Esophagus mucosa (tissue), 1 donor: Measurements from ENCODE around the gene TMC3. TPM values are rescaled to one million over a fixed set of nuclear protein-coding genes. Genes with fewer than 3 reads are reported as not detected.
"Not testable (repeated sequence)": the region's sequence is repeated elsewhere in the genome, so short reads cannot be mapped to it uniquely, and the experiment has no call there.

Source experiments
- ATAC-seq: fragments of 200-7000 bp; cut with Tn5 transposase; one replicate; pipeline ENCODE4 v1.9.1; 2020
- total RNA-seq: library from RNA; stranded (reverse); gene quantifications from one replicate; pipeline ENCODE4 v1.2.4, GENCODE V29; 2023
- donor health status: DM: yes; HTN: yes; CAD: no.

The TMC3 gene
- total RNA-seq, 1 donor from 2014 or later = not detected

DNA sequence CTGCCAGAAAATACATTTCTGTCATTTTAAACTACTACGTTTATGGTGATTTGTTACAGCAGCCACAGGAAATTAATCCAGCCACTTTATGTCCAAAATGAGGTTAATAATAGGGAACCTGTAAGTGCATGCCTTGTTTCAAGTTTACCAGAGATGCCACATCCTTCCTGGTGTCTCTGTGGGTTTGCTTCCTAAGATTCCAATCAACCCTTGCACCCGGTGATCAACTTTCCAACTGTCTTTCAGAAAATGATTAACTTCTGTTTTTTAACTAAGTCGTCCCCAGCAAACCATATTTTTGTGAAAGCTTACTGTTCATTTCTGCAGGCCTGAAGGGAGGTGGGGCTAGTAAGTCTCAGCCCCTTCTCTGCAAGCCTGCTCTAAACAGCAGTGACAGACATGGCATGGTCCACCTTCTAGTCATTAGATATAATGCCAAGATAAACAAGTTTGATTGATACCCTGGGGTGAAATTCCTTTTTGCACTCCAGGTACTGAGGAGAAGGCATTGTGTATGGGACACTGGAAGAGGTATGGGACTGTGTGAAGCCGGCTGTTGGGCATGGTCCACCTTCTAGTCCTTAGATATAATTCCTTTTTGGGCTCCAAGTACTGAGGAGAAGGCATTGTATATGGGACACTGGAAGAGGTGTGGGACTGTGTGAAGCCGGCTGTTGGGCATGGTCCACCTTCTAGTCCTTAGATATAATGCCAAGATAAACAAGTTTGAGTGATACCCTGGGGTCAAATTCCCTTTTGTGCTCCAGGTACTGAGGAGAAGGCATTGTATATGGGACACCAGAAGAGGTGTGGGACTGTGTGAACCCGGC lies 11.1 kb upstream of the TMC3 start:
- no peak for ATAC-seq

DNA sequence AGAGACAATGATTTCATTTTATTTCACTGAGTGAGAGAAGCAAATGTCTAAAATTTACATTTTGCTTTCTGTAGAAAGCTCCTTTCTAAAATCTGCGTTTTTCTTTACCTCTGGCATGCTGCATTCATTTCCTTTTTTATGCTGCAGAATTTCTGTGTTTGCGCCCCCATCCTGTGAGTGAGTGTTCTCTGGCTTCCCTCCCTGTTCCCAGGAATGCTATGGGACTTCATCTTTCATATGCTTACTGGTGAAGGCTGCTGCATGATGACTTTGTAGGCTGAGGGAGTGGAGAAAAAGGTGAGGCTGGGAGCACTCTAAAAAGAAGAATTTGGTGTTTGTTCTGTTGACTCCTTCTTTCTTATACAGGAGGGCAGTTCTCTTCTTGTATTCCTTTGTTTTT lies 7.7 kb upstream of the TMC3 start:
- no peak for ATAC-seq

DNA sequence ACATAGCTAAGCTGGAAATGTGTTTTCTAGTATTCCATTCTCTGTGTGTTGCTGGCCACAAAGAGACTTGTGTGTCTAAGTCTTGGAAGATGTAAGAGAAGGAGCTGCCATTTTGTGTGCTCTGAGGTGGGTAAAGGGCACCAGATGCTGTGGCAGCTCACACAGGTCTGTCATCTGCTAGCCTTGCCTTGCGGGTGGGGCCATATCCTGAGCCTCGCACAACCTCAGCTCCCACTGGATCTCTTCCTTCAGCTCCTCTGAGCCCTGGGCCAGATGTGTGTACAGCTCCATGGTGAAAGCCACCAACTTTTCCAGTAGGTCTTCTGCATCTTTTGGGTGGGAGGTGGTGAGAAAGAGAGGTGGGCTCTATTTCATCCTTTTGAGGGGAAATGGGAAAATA lies 6.7 kb upstream of the TMC3 start:
- no peak for ATAC-seq

DNA sequence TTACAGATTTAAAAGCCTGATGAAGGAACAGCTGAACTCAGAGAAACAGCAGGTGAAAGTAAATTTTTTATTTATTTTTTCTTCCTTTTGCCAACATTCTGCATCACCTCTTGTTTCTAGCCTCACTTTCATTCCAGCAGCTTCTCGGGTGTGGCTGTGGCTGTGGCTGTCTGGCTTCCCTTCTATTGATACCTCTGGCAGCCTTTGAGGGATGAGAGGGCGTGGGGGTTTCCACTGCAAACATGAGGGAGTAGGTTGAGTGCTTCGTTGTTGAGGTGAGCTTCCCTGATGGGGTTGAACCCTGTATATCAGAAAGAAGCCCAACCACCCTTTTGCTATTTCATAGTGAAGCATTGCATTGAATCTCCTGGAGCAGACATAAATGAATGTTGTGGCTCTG lies 6.2 kb upstream of the TMC3 start:
- no peak for ATAC-seq

DNA sequence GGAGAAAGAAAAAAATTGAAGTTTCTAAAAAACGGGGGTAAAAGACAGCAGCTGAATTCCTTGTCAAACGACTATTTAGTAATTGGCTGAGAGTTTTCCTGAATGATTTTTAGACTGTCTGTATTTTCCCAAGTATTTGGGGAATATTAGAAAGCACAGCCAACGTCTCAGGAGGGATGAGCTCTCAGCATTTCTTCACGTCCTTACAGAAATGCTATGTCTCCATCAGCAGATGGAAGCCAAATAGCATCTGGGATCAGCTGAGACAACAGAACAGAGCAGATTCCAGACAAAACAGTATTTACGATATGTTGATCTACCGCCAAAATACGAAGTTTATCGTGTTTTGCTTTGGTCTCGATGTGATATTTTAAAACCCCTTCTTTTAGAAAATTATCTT lies 5.3 kb upstream of the TMC3 start:
- ATAC-seq = no peak

DNA sequence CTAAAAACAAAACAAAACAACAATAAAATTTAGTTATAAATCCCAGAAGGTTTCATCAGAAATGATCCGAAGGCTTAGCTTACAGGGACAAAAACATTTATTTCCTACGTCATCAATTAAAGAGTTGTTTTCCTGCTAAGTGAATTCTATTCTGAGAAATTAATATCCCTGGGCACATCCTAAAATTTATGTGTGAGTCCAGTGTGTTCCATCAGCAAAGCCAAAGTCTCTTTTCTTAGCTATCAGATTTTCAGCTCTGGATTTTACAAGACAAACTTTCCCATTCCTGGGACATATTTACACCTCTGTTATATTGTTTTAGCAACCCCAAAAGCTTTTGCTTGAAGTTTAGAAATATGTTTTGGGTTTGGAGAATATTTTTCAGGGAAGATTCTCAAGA lies 4.4 kb upstream of the TMC3 start:
- no peak for ATAC-seq

DNA sequence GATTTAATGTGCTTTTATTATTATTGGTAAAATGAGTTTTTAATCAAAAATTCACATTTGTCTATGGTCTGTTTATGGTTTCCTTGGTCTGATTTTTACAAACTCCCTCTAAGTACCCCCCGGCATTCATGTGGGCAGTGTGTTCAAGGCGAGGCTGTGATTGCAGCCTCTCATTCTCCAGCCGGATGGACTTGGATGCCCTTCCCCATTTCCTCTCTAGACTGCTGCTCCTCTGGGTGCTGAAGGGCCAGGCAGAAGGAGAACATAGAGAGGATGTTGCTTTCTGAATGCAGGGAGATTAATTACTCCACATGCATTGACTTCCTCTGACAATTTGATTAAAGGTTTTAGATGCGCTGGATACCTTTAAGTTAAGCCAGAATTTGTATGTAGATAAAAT lies 3.9 kb upstream of the TMC3 start:
- no peak for ATAC-seq

DNA sequence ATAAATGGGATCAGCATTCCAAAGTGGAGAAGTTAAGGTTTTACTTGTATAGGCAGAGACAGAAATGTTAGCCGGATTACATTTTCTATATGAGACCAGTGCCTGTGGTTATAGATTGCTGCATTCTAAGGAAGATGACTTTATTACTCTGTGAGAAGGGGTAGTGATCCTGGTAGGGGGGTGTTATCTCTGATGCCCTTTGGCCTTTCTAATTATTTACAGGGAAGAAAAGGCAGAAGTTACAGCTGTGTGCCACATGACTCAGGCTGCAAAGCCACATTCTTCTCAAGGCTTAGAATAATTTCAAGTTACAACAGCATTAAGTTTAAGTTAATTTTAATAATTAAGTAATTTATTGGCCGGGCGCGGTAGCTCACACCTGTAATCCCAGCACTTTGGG lies 2.2 kb upstream of the TMC3 start:
- ATAC-seq = no peak

DNA sequence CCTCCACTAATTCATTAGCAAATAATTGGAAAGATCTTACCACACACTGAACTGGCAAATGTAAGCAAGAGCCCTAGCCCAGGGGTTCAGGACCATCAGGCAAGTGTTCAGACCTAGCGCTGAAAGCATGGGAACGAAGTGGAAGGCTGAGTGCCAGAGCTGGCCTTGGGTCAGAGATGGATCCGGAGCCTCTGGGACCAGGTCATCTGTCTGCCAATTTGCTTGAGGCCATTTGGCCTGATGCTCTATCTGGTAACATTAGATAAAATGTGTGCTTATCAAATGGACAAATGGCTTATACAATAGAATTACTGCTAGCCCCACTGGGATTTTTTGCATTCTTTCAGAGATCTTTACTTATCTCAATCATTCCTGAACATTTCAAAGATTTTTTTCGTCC lies 1.4 kb upstream of the TMC3 start:
- no peak for ATAC-seq

DNA sequence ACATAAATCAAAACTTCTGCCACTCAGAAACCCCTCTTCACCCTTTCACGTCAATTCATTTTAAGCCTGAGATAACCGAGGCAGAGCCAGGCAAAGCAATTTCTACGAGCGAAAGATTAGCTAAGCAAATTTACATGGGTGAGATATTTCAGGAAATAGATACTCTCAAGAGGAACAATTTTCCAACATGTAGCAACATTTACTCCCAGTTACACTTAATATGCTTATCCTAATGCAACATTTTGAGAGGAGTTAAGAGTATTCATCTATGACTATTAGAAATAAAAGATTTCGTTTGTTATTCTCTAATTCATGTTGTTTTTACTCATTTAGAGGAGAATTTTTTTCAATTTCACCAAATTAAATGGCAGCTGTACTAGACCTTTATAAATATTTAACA lies 837 bp downstream of the TMC3 start:
- no peak for ATAC-seq

DNA sequence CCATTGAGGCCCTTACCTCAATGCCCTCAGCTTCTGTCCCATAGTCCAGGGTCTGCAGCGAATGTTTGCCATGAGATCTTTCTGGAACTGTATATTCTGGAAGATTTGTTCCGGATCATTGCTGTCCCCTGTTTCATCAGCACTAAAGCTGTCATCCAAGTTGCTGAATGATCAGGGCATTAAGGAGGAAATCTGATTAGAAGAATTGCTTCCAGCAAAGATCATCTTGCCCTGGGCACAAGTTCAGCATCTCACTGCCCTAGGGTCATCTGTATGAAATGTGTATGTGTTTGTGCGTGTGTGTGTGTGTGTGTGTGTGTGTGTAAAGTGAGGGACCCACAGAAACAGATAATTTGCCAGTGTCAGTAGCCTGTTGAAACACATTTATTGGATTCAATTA lies 1.4 kb downstream of the TMC3 start:
- no peak for ATAC-seq

DNA sequence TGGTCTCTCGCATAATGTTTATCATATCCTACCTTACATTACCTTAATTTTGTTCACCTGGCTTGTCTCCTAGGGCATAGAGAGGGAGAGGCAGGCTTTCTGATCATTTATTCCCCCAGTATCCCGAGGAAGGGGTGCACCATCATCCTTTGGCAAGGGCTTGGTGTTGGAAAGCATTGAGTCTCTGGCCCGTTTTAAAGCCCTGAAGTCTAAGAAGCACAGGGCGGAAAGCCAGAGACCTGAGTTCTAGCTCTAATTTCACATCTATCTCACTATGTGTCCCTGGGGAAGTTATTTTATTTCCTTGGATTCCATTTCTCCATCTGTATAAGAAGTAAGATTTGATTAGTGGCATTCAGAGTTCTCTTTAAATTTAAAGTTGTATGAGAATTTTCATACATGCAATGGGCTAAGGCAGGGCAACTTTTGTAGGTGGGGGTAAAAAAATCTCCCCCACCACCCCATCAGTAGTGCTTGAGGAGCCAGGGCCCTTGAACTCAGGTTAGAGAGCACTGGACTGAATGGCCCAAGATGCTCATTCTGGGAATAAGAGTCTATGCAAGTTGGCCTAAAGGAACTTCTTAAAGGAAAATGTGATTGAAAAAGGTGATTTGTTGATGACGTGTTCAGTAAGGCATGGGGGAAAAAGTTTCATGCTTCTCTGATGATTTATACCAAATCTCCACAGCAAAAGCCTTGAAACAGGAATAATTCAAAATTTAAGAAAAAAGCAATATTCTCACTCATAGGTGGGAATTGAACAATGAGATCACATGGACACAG lies 10.1 kb downstream of the TMC3 start:
- ATAC-seq = no peak

DNA sequence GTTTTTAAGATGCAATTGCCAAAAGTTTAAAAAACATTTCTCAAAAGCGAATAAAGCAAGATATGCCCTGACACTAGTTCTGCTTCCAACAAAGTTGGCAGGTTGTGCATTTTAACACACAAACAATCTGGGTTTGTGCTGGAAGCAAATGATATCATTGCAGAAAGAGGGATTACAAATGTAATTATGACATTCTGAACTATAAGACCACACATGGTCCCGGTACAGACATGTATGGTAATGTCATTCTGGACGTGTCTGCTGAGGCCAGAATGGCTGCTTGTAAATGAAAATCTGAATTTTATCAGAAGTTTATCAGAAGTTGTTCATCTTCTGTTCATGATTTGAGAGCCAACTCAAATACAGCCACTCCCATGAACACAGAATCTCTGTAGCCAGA lies 10.7 kb downstream of the TMC3 start:
- no peak for ATAC-seq

DNA sequence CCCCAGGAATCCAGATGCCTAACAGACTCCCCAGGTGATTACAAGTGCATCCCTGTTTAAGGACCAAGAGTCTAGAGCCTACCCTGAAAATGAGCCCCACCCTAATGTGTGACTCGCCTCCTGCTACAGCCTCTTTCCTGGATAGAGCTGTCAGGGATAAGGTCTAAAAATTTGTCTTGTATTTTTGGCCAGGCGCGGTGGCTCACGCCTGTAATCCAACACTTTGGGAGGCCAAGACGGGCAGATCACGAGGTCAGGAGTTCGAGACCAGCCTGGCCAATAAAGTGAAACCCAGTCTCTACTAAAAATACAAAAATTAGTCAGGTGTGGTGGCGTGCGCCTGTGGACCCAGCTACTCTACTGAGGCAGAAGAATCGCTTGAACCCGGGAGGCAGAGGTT lies 11.2 kb downstream of the TMC3 start:
- no peak for ATAC-seq

DNA sequence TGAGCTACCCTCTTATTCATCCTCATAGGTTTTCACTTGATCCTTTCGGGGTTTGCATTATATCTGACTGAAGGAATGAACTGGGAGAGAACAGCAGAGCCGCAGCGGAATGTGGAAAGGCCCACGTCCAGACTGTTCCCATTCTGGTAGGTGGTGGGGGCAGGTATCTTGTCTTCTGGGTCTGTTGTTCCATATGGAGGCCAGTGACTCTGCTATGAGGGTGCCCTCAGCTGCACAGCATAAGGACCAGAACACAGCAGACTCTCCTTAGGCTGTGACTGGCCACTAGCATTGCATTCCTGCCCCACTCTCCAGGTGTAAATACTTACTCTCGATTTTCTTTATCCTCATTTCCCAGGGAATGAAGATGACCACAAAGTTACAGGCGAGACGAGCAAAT lies 12.1 kb downstream of the TMC3 start:
- no peak for ATAC-seq

DNA sequence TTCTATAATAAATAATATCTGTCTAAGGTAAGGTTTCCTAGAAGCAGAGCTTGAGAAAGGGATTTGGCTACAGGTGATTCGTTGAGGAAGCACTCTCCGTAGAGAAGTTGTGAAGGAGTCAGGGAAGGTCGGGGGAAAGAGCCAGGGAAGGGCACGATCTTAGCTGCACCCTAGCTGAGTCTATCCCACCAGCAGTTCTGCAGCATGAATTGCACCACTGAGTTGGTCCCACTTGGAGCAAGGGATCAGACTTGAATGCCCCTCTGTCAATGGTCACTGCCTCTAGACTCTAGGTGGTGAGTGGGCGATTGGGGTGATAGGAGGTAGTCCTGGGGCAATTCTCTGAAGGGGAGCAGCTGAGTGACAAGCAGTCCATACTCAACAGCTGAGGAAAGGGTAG lies 13.5 kb downstream of the TMC3 start:
- no peak for ATAC-seq

DNA sequence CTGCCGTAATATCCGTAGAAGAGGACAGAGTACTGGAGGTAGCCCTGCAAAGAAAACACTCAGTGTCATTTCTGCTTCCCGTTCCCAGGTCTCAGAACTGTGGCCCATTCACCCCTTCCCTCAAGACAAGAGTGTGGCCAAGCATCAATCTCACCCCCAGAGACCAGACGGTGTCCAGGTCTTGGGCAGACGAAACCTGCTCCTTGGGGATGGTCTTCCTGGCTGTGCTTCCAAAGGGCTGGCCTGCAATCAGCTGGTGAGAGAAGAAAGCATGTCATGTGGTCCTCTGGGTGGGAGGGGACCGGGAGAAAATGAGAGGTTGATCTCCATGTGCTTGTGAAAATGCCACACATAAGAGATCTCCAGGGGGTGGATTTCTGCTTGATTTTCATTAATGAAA lies 15.8 kb downstream of the TMC3 start:
- ATAC-seq = no peak

DNA sequence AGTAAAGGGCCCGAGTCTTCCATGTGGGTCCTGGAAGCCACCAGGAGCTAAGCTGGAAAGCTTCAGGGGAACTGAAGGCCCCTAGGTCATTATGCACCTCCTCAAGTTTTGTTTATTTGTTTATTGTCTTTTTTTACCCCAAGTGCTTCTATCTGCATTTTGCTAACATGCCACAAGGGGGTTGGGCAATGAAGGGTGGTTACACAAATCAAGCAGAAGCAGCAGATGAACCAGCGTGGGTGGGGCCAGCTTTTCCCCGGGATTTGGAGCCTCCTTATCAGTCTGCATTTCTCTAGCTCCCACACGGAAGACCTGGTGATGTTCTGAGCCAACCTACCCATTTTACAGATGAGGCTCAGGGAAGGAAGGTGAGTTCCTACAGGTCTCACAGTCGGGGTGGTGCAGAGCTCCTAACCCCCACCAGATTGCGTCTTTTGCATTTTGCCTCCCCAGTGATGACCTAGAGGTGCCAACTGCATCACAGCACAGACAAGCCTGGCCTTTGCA lies 16.8 kb downstream of the TMC3 start:
- no peak for ATAC-seq

DNA sequence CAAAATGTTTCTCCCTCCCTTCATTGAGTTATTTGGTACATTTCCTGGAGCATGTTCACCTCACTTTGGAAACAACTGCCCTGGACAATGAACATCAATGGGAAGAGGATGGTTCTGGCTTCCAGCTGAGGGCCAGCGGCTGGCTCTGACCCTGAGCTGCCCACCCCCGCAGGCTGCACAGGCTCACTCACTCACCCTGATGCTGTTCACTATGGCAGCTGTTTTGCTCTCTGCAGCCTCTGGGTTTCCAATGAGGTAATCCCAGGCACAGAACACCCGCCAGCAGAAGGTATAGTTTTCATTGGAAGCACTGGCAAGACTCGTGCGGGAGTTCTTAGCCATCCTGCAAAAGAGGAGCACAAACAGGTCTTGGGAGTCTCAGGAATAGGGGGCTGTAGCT lies 17.8 kb downstream of the TMC3 start:
- no peak for ATAC-seq

DNA sequence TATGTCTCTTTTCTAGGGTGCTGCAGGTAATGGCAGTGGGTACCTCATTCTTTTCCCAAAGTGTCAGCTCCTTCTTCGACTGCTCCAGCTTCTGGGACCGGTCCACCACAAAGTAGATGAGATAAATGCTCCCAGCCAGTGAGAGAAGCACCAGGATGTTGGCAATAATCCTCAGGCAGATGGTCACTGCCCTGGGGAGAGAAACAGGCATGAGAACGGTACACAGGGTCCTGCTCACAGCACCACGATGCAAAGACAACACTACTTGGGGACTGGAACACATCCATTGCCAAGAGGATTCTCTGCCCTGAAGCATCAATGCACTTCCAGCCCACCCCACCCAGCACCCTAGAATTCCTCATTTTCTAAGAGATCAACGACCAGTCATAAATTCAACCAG lies 22.4 kb downstream of the TMC3 start:
- ATAC-seq = no peak

DNA sequence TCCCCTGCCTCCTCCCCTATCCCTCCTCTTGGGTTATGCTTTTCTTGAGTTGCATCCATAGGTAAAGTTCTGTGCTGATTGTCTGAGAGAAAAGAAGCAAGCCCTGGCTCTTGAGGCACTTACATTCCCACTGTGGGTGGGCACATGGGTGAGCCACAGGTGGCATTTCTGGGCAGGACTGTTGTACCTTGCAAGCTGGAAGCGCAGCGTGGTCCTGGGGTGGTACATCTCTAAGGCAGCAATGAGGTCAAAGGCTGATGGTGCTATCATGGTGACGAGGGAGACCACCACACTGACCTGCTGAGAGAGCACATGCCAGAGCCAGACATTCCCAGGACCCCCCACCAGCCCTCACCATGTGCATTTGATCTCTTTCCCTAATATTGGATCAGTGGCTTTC lies 24.7 kb downstream of the TMC3 start:
- no peak for ATAC-seq

DNA sequence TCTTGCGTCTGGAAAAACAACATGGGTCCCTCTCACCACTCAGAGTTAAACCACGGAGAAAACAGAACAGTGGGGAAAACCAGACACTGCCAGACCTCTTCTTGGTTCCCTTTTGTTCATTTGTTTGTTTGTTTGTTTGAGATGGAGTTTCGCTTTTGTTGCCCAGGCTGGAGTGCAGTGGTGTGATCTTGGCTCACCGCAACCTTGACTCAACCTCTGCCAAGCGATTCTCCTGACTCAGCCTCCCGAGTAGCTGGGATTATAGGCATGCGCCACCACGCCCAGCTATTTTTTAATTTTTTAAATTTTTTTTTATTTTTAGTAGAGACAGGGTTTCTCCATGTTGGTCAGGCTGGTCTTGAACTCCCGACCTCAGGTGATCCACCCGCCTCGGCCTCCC lies 25.3 kb downstream of the TMC3 start:
- not testable (repeated sequence) for ATAC-seq

DNA sequence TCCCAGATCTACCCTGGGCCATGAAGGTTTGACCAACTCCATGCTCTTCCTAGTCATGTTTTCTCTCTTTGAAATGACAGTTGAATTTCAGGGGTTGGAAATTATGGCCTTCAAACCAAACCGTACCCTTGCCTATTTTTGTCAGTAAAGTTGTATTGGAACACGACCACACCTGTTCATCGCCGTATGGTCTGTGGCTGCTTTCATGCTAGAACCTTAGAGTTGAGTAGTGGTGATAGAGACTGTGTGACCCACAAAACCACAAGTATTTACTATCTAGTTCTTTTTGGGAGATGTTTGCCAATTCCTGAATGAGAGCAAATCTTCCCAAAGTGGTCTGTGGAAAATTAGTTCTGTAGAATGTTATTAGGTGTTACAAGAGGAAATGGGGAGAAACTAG lies 26.1 kb downstream of the TMC3 start:
- ATAC-seq = no peak

DNA sequence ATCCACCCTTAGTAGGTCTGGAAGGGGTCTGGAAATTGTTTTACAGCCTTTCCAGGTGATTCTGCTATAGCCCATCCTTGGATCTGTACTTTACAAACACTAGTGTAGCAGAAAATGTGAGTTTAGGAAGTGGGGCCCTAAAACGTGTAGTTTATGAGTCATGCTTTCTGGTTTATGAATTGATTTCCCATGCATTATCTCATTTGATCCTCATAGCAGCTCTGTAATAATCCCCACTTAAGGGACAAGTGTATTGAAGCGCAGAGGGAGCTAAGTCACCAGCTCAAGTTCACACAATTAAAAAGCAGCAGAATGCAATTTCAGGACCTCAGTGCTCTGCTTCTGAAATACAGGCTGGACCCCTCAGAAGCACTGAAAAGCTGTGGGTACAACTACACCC lies 27.4 kb downstream of the TMC3 start:
- ATAC-seq = no peak
